GM19239 (cell line): ENCODE results near the gene SNX10.
A peak's percentile ranks its signal among the peaks of the same experiment; 100 is the strongest.

Experiments
- DNase-seq: peaks from one replicate; pipeline ENCODE4 v3.0.0; 2011; ENCODE audit warnings: low spot score; ENCODE audit not compliant: insufficient read length
- FAIRE-seq: peaks from 2 replicates; lab custom pipeline; 2011; peaks lifted over from hg19 to GRCh38; lab: Jason Lieb, UNC

The SNX10 gene

DNA sequence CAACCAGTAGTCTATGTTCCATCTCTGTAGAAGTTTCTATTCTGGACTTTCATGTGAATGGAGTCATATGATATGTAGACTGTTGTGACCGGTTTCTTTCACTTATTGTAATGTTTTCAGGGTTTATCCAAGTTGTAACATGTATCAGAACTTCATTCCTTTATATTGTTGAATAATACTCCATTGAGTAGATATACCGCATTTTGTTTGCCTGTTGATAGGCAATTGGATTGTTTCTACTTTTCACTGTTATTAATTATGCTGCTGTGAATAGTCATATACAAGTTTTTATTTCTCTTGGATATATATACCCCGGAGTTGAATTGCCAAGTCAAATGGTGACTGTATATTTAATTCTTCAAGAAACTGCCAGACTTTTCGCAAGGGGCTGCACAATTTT lies 40.1 kb downstream of the SNX10 start:
- FAIRE-seq (peak; percentile 14), DNase-seq (no peak)

DNA sequence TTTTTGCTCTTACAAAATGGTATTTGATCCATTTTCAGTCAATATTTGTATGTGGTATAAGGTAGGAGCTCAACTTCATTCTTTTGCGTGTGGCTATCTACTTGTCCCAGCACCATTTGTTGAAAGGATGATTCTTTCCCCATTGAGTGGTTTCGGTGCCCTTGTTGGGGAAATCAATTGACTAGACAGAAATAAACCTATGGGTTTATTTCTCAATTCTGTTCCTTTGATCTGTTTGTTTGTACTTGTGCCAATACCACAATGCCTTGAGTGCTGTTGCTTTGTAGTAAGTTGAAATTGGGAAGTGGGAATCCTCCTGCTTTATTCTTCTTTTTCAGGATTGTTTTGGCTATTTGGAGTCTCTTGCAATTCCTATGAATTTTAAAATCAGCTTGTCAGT lies 41.0 kb downstream of the SNX10 start:
- DNase-seq (no peak), FAIRE-seq (peak; percentile 37)

DNA sequence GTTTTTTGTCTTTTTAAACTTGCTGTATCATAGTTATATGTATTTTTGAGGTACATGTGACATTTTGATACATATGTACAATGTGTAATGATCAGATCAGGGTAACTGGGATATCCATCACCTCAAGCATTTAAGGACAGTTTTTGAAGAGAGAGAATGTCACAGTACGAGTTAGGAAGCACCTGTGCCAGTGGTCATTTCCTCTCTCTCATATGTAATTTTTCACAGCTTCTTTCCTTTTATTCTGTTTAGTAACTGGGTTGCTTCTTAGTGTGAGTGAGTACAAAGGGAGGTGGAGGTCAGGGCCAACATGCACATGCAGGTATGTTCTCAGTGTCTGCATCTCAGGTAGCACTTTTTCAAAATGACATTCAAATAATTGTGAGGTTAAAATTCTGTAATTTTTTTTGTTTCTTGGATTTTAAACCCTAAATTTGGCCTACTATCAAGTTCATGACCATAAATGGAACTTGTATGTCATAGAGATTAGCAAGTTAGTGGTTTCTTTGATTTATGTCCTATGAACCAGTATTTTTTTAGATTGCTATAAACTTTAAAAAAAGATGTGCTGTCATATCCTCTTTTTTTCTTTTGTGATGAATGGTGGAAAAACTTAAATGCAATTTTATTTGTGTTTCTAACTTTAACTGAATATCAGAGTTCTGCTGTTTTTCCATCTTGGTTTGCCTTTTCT lies 42.7 kb downstream of the SNX10 start:
- FAIRE-seq (peak; percentile 72), DNase-seq (no peak)

DNA sequence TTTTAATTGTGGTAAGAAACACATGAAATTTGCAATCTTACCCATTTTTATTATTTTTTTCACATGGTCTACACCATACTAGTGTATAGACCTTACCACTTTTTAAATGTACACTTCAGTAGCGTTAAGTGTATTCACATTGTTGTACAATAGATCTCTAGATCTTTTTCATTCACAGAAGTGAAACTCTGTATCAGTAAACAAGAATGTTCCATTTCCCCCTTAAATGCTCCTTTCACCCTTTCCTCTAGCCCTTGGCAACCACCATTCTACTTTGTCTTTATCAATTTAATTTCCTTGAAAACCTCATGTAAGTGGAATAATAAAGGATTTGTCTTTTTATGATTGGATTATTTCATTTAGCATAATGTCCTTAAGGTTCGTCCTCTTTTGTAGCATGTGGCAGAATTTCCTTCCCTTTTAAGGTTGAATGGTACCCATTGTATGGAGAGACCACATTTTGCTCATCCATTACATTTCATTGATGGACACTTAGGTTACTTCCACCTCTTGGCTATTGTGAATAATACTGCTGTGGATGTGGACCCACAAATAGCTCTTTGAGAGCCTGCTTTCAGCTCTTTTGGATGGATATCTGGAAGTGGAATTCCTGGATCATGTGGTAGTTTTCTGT lies 45.7 kb downstream of the SNX10 start:
- FAIRE-seq (peak; percentile 91), DNase-seq (no peak)

DNA sequence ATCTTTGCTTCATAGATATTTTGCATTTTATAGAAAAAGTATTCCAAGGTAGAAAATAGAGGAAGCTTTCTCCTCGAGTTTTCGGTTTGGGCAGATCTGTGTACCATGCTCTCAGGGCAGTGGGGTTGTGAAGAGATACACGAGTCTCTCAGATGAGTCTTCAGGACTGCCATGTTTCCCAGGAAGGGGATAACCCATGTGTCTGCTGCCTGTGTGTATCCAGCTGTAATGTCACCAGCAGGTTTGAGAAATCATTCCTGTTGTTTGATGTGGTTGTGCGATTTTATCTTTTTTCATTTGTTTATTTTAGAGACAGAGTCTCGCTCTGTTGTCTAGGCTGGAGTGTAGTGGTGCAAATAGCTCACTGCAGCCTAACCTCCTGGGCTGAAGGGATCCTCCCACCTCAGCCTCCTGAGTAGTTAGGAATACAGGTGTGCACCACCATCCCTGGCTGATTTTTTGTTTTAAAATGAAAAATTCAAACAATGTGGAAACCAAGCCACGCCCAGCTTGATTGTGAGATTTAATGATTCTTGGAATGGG lies 48.9 kb downstream of the SNX10 start:
- DNase-seq (no peak), FAIRE-seq (no peak)

DNA sequence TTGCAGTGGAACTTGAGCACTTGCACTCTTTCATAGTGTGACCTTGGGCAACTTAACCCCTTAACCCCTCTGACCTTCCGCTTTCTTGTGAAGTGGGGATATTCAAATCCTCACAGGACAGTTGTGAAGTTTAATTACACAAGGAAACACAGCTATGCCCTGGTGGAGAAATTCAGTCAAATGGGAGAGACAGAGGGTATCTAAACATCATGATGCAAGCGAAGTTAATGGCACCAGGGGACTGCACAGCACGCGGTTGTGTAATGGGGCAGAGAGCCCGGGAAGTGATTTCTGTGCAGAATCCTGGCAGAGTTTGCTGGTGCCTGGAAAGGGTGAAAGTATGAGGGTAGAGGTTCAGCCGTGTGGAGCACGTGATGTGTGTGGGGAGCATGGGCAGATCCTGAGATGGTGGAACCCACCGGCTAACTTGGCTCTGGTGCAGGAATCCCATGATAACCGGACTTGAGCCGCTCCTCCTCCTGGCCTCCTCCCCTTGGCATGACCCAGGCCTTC lies 51.7 kb downstream of the SNX10 start:
- DNase-seq (no peak), FAIRE-seq (no peak)

DNA sequence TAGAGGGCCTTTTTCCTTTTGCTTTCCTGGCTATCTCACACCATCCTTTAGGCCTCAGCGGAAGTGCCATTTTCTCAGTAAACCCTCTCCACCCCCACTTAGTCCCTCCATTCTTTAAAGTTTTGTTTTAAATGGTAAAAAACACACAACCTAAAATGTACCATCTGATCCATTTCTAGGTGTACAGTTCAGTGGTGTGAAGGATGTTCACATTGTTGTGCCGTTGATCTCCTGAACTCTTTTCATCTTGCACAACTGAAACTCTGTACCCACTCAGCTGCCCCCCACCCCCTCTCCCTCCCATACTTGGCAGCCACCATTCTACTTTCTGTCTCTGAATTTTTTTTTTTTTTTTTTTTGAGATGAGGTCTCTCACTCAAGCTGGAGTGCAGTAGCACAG lies 52.2 kb downstream of the SNX10 start:
- FAIRE-seq = no peak
- DNase-seq = no peak

DNA sequence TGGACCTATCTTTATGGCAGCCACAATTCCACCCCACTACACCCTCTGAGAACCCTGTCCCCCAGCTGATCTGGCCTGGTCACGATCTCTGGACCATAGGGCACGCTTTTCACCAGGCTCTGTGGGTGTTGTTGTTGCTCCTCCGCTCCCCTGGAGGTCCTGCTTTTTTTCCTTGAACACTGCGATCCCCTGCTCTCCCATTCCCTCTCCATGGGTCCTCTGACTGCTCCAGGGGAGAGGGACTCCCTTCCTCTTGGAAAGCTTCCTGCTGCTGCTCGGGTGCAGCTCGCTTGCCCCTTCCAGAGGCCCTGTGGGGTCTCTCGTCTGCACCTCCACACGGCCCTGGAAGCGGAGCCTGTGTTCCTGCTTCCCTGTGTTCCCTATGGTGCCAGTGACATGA lies 53.5 kb downstream of the SNX10 start:
- DNase-seq = no peak
- FAIRE-seq = no peak

DNA sequence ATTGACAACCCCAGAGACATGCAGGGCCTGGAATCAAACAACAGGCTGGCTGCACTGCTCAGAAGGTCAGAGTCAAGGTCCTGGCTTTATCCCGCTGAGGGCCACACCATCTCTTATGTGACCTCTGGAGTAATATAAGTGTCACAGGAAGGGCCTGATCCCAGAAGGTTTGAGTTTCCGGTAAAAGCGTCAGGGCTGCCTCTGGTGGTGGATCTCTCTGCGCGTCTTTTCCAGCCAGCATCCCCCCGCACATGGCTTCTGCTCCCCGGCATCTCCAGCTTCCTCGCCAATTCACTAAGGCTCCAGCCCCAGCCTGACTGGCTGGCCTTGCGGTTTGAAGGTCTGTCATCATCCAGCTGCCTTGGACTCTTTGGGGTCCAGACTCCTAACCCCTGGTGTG lies 54.2 kb downstream of the SNX10 start:
- DNase-seq (no peak), FAIRE-seq (no peak)

DNA sequence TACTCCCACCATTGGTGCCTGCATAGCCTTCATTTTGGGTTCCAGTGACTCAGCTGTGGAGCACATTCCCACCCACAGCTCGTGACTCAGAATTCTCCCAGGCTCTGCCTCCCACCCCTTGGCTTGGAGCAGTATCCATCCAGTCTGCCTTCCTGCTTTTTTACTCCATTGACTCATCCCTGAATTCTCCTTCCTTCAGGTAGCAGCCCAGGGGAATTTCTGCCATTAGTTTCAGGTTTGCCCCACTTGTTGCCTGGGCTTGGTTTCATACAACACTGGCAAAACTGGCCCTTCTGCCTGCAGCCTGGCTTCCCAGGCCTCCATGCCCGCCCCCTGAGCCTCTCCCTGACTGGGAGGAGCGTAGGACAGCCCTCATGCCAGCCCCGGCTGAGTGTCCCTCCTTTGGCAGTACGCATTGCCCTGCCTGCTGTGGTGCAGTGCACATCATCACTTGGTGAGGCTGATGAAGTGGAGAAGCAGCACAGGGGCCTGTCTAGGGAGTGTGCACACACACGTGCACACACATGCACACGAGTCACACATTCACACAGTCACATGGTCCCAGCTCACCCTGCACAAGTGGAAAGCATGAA lies 55.0 kb downstream of the SNX10 start:
- FAIRE-seq = peak; percentile 68
- no peak for DNase-seq

DNA sequence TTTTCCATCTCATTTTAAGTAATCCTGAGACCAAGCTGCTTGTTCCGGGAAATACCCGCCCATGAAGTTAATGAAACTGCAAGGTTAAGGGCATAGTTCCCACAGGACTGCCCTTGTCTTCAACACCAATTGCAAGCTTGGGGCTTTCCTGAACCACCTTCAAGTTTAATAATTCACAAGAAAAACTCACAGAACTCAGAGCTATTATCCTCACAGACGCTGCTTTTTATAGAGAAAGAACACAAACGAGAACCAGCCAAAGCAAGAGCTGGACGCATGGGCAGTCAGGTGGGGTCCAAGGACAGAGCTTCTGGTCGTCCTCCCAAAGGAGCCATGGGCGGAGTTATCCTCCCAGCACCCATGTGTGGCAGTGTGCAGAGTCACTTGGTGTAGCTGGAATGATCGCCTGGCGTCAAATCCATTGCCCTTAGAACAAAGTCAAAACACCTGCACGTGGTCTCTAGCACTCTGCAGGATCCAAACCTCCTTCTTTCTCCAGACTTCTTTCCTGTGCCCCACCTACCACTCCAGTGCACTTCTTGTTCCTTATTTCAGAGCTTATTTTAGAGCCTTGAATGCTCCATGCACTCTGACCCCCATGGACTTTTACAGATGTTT lies 56.7 kb downstream of the SNX10 start:
- no peak for DNase-seq
- FAIRE-seq = peak; percentile 95

DNA sequence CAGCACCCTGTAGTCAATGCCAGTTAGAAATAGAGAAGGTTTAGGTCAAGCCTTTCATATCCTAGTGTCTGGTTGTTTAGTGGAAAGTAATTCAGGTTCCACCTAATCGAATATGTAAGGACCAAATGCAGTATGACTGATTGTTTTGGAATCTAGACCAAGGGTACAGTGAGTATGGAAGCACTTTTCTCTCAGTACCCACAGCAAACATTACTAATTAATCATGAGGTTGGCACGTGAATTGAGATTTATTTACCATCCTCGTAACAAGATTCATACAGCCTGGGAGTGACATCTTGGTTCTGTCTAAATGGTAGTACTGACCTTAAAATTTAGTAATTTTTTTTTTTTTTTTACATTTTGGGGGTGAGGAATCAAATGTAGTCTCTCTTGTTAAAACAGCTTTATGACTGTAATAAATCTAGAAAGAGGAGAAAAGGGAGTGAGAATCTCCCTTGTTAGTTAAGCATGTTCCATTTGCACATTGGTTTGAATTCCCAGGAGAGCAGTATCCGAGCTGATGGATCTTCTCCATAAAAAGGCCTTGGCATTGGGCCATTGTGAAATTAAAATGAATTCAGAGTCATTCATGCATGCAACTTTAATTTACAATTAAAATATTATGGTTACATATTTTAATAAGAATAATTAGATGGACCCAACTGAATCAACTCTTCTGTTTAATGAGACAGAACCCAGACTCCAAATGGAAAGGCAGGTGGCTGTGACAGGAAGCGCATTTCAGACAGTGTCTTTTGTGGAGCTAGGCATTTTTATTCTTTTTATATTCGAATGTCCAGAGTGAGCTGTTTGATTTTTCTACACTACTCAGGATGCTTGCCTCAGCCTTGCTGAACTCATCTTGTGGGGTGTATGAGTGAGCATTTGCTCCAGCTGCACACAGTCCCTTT lies 57.6 kb downstream of the SNX10 start:
- DNase-seq (no peak), FAIRE-seq (peak; percentile 28)

DNA sequence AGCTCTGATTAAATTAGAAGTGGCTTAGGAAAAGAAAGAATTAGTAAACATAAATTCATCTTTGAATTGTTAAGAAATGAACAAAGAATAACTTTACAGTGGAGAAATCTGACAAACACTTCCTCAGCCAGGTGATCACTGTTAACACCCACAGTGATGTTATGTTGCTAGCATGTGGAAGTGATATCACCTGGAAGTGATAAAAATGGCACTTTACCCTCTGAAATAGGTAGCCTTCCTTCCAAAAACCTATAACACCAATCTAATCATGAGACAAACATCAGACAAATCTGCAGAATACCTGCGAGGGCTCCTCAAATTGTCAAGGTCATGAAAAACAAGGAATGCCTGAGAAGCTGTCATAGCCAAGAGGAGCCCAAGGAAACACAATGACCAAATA lies 59.5 kb downstream of the SNX10 start:
- no peak for FAIRE-seq
- no peak for DNase-seq

DNA sequence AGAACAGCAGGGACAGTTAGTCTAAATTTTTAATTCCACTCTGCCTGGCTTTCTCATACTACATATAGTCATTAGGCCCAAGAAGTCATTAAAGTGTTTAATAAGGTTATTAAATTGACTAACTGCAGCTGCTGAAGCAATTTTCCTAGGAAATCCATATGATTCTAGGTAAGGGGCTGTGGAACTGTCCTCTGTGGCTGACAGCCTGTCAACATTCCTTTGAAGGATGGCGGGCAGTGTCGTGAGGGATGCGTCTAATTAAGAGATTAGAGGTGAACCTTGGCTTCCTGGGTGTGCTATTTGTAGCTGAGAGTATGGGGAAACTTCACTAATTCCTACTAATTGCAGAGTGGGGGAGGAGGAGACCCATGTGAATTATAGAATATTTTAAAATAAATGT lies 64.6 kb downstream of the SNX10 start:
- no peak for DNase-seq
- FAIRE-seq = no peak

DNA sequence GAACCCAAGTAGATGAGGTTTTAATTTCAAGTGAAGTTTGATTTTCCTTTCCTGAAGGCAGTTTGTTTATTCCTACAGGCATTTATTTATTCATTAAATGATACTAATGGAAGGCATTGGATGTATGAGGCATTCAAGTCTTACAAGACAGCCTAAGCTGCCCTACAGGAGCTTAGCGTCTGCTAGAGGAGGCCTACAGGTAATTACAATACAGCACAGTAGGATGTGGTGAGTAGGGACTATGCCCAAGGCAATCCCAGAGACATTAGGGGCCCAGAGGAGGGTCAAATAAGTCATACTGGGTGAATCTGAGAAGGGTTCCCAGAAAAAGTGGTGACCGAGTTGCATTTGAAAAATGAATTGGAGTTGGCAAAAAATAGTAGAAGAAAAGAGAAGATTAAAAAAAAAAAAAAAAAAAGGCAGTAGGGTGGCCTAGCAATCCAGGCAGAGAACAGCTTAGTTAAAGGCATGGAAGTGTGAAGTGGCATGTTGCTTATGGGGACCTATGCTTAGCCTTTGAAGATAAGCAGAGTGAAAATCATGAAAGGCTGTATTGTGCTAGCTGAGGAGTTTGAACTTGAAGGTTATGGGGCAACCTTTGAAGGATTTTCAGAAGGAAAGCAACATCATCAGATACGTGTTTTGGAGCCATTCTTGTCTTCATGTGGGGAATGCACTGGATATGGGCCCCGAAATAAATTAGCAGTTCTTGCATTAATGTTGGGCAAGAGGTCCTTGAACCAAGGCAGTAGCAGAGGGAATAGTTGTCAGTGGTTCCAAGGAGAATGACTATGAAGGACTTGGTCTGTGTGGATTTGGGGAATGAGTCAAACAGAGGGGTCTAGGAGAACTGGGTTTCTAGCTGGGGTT lies 65.5 kb downstream of the SNX10 start:
- DNase-seq = no peak
- FAIRE-seq = no peak

DNA sequence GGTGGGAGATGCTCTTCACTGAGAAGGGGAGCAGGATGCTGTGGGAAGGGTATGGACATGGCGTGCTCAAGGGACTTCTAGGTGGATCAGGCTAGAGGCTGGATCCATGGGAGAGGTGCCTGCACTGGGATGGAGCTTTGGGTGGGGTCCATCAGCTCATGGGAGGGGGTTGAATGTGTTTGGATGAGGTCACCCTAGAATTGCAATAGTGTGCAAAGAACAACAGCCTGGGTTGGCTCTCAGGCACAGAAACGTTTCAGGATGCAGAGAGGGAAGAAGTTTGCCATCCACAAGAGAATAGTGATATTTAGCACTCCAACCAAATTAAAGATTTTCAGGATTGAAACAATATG lies 66.1 kb downstream of the SNX10 start:
- no peak for FAIRE-seq
- DNase-seq = no peak

DNA sequence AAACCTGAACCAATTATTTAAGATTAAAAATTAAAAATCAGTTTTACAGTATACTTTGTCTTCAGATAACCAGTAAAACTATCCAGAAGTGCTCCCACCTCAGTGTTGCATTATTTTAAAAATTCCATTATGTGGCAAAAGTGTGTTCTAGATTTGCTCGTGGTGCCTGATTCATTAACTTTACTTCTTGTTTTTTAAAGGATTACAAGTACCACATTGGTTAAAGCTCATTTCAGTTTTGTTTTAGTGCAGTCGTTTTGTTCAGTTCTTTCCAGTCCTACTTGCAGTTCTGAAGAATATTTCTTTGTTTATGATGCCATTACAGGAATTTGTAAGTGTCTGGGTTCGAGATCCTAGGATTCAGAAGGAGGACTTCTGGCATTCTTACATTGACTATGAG lies 69.0 kb downstream of the SNX10 start:
- FAIRE-seq = peak; percentile 76
- no peak for DNase-seq

DNA sequence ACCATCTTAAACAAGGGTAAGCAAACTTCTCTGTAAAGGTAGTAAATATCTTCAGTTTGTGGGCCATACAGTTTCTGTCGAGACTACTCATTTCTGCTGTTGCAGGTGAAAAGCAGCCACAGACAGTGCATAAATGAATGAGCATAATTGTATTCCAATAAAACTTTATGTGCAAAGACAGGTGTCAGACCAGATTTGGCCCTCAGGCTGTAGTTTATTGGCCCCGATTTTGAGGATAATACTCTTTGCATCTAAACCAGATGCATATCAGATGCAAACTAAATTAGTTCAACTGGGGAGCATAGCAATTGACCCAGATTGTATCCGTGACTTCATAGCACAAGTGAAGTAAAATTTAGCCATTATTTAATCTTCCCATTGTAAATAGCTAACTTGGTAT lies 70.0 kb downstream of the SNX10 start:
- no peak for DNase-seq

DNA sequence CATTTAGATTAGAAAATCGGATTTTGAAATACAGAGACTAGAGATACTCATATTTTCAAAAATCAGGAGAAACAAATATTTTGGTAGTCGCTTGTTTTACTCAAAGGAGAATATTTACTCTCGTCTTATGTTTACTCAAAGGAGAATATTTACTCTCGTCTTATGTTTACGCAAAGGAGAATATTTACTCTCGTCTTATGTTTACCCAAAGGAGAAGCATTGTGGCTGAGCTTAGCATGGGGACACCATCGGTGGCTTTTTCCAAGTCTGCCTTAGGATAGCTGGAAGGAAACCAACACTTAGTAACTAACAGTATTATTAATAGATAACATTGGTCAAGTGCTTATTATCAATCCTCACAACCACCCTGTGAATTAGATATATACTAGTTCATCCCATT lies 71.8 kb downstream of the SNX10 start:
- no peak for DNase-seq
- no peak for FAIRE-seq

More for the DNA sequence above, 70.0 kb downstream of the SNX10 start:
- no peak for FAIRE-seq
